ENCODE data around the gene RECQL5. TPM values are rescaled to one million over a fixed set of nuclear protein-coding genes. Genes with fewer than 3 reads are reported as not detected.

The RECQL5 gene
- total and polyA plus RNA-seq, 2 donors (not counting 1 experiment from before 2014, with no cell fraction given) = 58.5 to 70.5 TPM

GRCh38 chr17:75624714-75625345 lies 42.1 kb downstream of the RECQL5 start:
- H3K9me3 ChIP-seq (ENCODE audit: control extremely low read depth in 1 of 3, control insufficient read depth in 2 of 3, insufficient read depth in 1 of 3, low read length in 2 of 3) = no peaks in the 10 kb centered on the region
- no peak overlapping the region for H3K4me3 Mint-ChIP-seq
- no peaks in the 10 kb centered on the region for H3K27me3 ChIP-seq (replicated peaks in 1 of 4; ENCODE audit: control extremely low read depth in 1 of 4, control insufficient read depth in 3 of 4, insufficient read depth in 4 of 4, low read length in 3 of 4)
- H3K4me2 ChIP-seq (replicated peaks; ENCODE audit: low read depth, low read length, poor library complexity, severe bottlenecking) = no peak overlapping the region
- H2AFZ ChIP-seq (ENCODE audit: insufficient read depth, low read depth, low read length, poor library complexity, severe bottlenecking) = no peak overlapping the region
- H3K27ac ChIP-seq (ENCODE audit: low read length in 2 of 2) = no peak overlapping the region
- peaks cover 2% of the 10 kb centered on the region for H3K4me1 Mint-ChIP-seq
- no peak overlapping the region for H3K9ac ChIP-seq (ENCODE audit: low read length)
- POLR2A ChIA-PET = interaction anchor here (0.6 kb wide), 1 partner anchor 166 kb away, joined by 4 read pairs; no protein-coding TSS in a partner anchor
- no peak for TF ChIP-seq EZH2 (IDR thresholded peaks at IDR 0.05; ENCODE audit: borderline replicate concordance, insufficient read depth, low read depth, low read length, poor library complexity, severe bottlenecking)
- TF ChIP-seq CTCF (IDR thresholded peaks at IDR 0.05) = no peak
- H4K20me1 ChIP-seq (ENCODE audit: control insufficient read depth, insufficient read depth, low read length, poor library complexity, severe bottlenecking) = no peaks in the 10 kb centered on the region
- H3K4me1 ChIP-seq (ENCODE audit: control insufficient read depth in 2 of 2, insufficient read depth in 2 of 2, low read length in 2 of 2) = no peaks in the 10 kb centered on the region
- H3K4me3 ChIP-seq (ENCODE audit: control extremely low read depth in 1 of 5, extremely low read depth in 1 of 5, insufficient read depth in 1 of 5, low read depth in 2 of 5, low read length in 4 of 5) = no peak overlapping the region
- intact Hi-C loops (cut with micrococcal nuclease) = no loop called here
- CTCF ChIA-PET = interaction anchor here (0.5 to 19.7 kb wide), 4 partner anchors 9 to 172 kb away, joined by 3 to 389 read pairs (median 15); partner anchors contain the start of gene SMIM5
- no peaks in the 10 kb centered on the region for H3K9me3 Mint-ChIP-seq (ENCODE audit: insufficient read depth)
- H3K27ac Mint-ChIP-seq = no peak overlapping the region
- WGBS (ENCODE audit: insufficient coverage) = 93% methylated on average over 14 of the region's 23 CpGs
- peaks cover 0 to 52% of the 10 kb centered on the region in 2 experiments for H3K36me3 ChIP-seq (replicated peaks in 1 of 2; ENCODE audit: control extremely low read depth in 1 of 2, control insufficient read depth in 1 of 2, extremely low read depth in 1 of 2, insufficient read depth in 2 of 2, low read length in 1 of 2)
- H3K79me2 ChIP-seq (ENCODE audit: control insufficient read depth, insufficient read depth, low read length) = no peaks in the 10 kb centered on the region
- DNase-seq = no peak
- no peak for ATAC-seq (ENCODE audit: low read depth)
- no peaks in the 10 kb centered on the region for H3K27me3 Mint-ChIP-seq

GRCh38 chr17:75624021-75624420 lies 42.9 kb downstream of the RECQL5 start:
- Histone ChIP-seq H3K27me3 (replicated peaks in 1 of 4; ENCODE audit: control extremely low read depth in 1 of 4, control insufficient read depth in 3 of 4, insufficient read depth in 4 of 4, low read length in 3 of 4) (no peaks in the 10 kb centered on the region), H3K4me1 (ENCODE audit: control insufficient read depth in 2 of 2, insufficient read depth in 2 of 2, low read length in 2 of 2) (no peaks in the 10 kb centered on the region), H3K4me3 (ENCODE audit: control extremely low read depth in 1 of 5, extremely low read depth in 1 of 5, insufficient read depth in 1 of 5, low read depth in 2 of 5, low read length in 4 of 5) (no peak overlapping the region), H2AFZ (ENCODE audit: insufficient read depth, low read depth, low read length, poor library complexity, severe bottlenecking) (no peak overlapping the region), H3K4me2 (replicated peaks; ENCODE audit: low read depth, low read length, poor library complexity, severe bottlenecking) (no peak overlapping the region), H3K27ac (ENCODE audit: low read length in 2 of 2) (no peak overlapping the region), H3K36me3 (replicated peaks in 1 of 2; ENCODE audit: control extremely low read depth in 1 of 2, control insufficient read depth in 1 of 2, extremely low read depth in 1 of 2, insufficient read depth in 2 of 2, low read length in 1 of 2) (peaks cover 0 to 59% of the 10 kb centered on the region in 2 experiments), H3K79me2 (ENCODE audit: control insufficient read depth, insufficient read depth, low read length) (no peaks in the 10 kb centered on the region), H3K9me3 (ENCODE audit: control extremely low read depth in 1 of 3, control insufficient read depth in 2 of 3, insufficient read depth in 1 of 3, low read length in 2 of 3) (no peaks in the 10 kb centered on the region), H4K20me1 (ENCODE audit: control insufficient read depth, insufficient read depth, low read length, poor library complexity, severe bottlenecking) (no peaks in the 10 kb centered on the region), H3K9ac (ENCODE audit: low read length) (no peak overlapping the region)
- H3K27ac Mint-ChIP-seq = no peak overlapping the region
- H3K9me3 Mint-ChIP-seq (ENCODE audit: insufficient read depth) = no peaks in the 10 kb centered on the region
- H3K4me3 Mint-ChIP-seq = no peak overlapping the region
- ChIA-PET CTCF (interaction anchor here (3.7 to 19.7 kb wide), 2 partner anchors 10 to 124 kb away, joined by 27 to 389 read pairs; partner anchors contain the start of gene SMIM5), POLR2A (no interaction called here)
- peaks cover 2% of the 10 kb centered on the region for H3K4me1 Mint-ChIP-seq
- H3K27me3 Mint-ChIP-seq = no peaks in the 10 kb centered on the region
- intact Hi-C loops (cut with micrococcal nuclease) = no loop called here
- WGBS (ENCODE audit: insufficient coverage) = 90% methylated on average over 11 of the region's 12 CpGs
- TF ChIP-seq EZH2 (IDR thresholded peaks at IDR 0.05; ENCODE audit: borderline replicate concordance, insufficient read depth, low read depth, low read length, poor library complexity, severe bottlenecking) (no peak), CTCF (IDR thresholded peaks at IDR 0.05) (no peak)
- ATAC-seq (ENCODE audit: low read depth) (no peak), DNase-seq (no peak)
